ENCODE data around the gene NOL3. TPM values are rescaled to one million over a fixed set of nuclear protein-coding genes. Genes with fewer than 3 reads are reported as not detected.

Gene NOL3
- total RNA-seq, 2 donors from 2014 or later, result 87.5 to 103 TPM

- H3K27ac ChIP-seq, result peak overlapping the region; percentile 90 to 93
- no peak for TF ChIP-seq CTCF (IDR thresholded peaks at IDR 0.05)
- no peaks in the 10 kb centered on the region for H3K36me3 ChIP-seq
- H3K9me3 ChIP-seq, result no peaks in the 10 kb centered on the region
- DNase-seq (ENCODE audit: low spot score), result no peak
- no peaks in the 10 kb centered on the region for H3K27me3 ChIP-seq
- H3K4me1 ChIP-seq, result peaks cover 0 to 62% of the 10 kb centered on the region in 2 donors
- H3K4me3 ChIP-seq, result peak overlapping the region; percentile 45 to 59
Observed at GRCh38 chr16:67170949-67171649, 761 bp downstream of the NOL3 start.

- H3K27me3 ChIP-seq, result no peaks in the 10 kb centered on the region
- H3K36me3 ChIP-seq, result no peaks in the 10 kb centered on the region
- H3K4me3 ChIP-seq, result peak overlapping the region; percentile 37 to 54
- TF ChIP-seq CTCF (IDR thresholded peaks at IDR 0.05), result no peak
- no peaks in the 10 kb centered on the region for H3K9me3 ChIP-seq
- no peak for DNase-seq (ENCODE audit: low spot score)
- peaks cover 0 to 70% of the 10 kb centered on the region in 2 donors for H3K4me1 ChIP-seq
- H3K27ac ChIP-seq, result peak overlapping the region; percentile 90 to 96
Observed at GRCh38 chr16:67173323-67173722, 3.0 kb downstream of the NOL3 start.

- peak overlapping the region; percentile 37 to 54 for H3K4me3 ChIP-seq
- H3K27ac ChIP-seq, result peak overlapping the region; percentile 90 to 96
- H3K36me3 ChIP-seq, result no peaks in the 10 kb centered on the region
- DNase-seq (ENCODE audit: low spot score), result peak; percentile 91
- H3K9me3 ChIP-seq, result no peaks in the 10 kb centered on the region
- peaks cover 0 to 72% of the 10 kb centered on the region in 2 donors for H3K4me1 ChIP-seq
- H3K27me3 ChIP-seq, result no peaks in the 10 kb centered on the region
- peak in 1 of 2 donors; percentile 62 for TF ChIP-seq CTCF (IDR thresholded peaks at IDR 0.05)
Observed at GRCh38 chr16:67173808-67174705, 3.7 kb downstream of the NOL3 start.

GRCh38 chr16:67174706-67175231, 4.4 kb downstream of the NOL3 start:
- no peak for DNase-seq (ENCODE audit: low spot score)
- Histone ChIP-seq H3K4me3 (peak overlapping the region; percentile 37 to 54), H3K27ac (peak overlapping the region; percentile 90 to 96), H3K4me1 (peaks cover 0 to 66% of the 10 kb centered on the region in 2 donors), H3K9me3 (no peaks in the 10 kb centered on the region), H3K27me3 (no peaks in the 10 kb centered on the region), H3K36me3 (no peaks in the 10 kb centered on the region)
- TF ChIP-seq CTCF (IDR thresholded peaks at IDR 0.05), result no peak

GRCh38 chr16:67176662-67177061, 6.3 kb downstream of the NOL3 start:
- Histone ChIP-seq H3K27ac (no peak overlapping the region), H3K4me1 (peaks cover 0 to 49% of the 10 kb centered on the region in 2 donors), H3K9me3 (no peaks in the 10 kb centered on the region), H3K27me3 (no peaks in the 10 kb centered on the region), H3K4me3 (no peak overlapping the region), H3K36me3 (no peaks in the 10 kb centered on the region)
- DNase-seq (ENCODE audit: low spot score), result no peak
- TF ChIP-seq CTCF (IDR thresholded peaks at IDR 0.05), result no peak

Data from right atrium auricular region (tissue), 2 donors.